Osteocyte (in vitro differentiated cells): ENCODE data around the gene NIPBL. TPM values are rescaled to one million over a fixed set of nuclear protein-coding genes. Genes with fewer than 3 reads are reported as not detected.

Experiments used
- DNase-seq: peaks from one replicate; pipeline ENCODE4 v3.0.0; 2021; ENCODE audit warnings: mixed read lengths; ENCODE audit not compliant: unreplicated experiment; ENCODE audit errors: extremely low spot score
- H3K27ac Mint-ChIP-seq: one replicate; pipeline ENCODE4 v1.8.0; 2021; ENCODE audit warnings: mild to moderate bottlenecking, mixed read lengths; ENCODE audit not compliant: unreplicated experiment
- H3K27me3 Mint-ChIP-seq: one replicate; pipeline ENCODE4 v1.8.0; 2021; ENCODE audit warnings: mixed read lengths; ENCODE audit not compliant: unreplicated experiment
- H3K36me3 Mint-ChIP-seq: one replicate; pipeline ENCODE4 v1.8.0; 2021; ENCODE audit warnings: mixed read lengths; ENCODE audit not compliant: unreplicated experiment
- H3K4me1 Mint-ChIP-seq: one replicate; pipeline ENCODE4 v1.8.0; 2021; ENCODE audit warnings: mixed read lengths; ENCODE audit not compliant: unreplicated experiment
- H3K4me3 Mint-ChIP-seq: one replicate; pipeline ENCODE4 v1.8.0; 2021; ENCODE audit warnings: mild to moderate bottlenecking, moderate library complexity, mixed read lengths; ENCODE audit not compliant: unreplicated experiment
- H3K9me3 Mint-ChIP-seq: one replicate; pipeline ENCODE4 v1.8.0; 2021; ENCODE audit warnings: mixed read lengths; ENCODE audit not compliant: unreplicated experiment
- CTCF ChIP-seq: fragments of 200-600 bp; sonication (generic); IDR thresholded peaks from 2 replicates; pipeline ENCODE4 v1.5.0; 2021; ENCODE audit warnings: antibody characterized with exemption, mild to moderate bottlenecking, moderate library complexity
- total RNA-seq: library from RNA; stranded (reverse); gene quantifications from 2 replicates; pipeline ENCODE4 v1.2.1, GENCODE V29; 2021

The NIPBL gene
- total RNA-seq, 1 donor from 2014 or later: 52.2 TPM

- no peak for DNase-seq
- Mint-ChIP-seq H3K27me3 (no peaks in the 10 kb centered on the region), H3K4me3 (no peak overlapping the region), H3K27ac (no peak overlapping the region), H3K36me3 (peaks cover 19% of the 10 kb centered on the region), H3K9me3 (no peaks in the 10 kb centered on the region), H3K4me1 (peaks cover 2% of the 10 kb centered on the region)
- TF ChIP-seq CTCF: no peak
Measured at GRCh38 chr5:36957953-36958537, 81.5 kb downstream of the NIPBL start.

- no peak for DNase-seq
- Mint-ChIP-seq H3K36me3 (peaks cover 19% of the 10 kb centered on the region), H3K4me1 (peaks cover 2% of the 10 kb centered on the region), H3K4me3 (no peak overlapping the region), H3K27me3 (no peaks in the 10 kb centered on the region), H3K9me3 (no peaks in the 10 kb centered on the region), H3K27ac (no peak overlapping the region)
- no peak for TF ChIP-seq CTCF
Measured at GRCh38 chr5:36958612-36959011, 82.0 kb downstream of the NIPBL start.

DNA sequence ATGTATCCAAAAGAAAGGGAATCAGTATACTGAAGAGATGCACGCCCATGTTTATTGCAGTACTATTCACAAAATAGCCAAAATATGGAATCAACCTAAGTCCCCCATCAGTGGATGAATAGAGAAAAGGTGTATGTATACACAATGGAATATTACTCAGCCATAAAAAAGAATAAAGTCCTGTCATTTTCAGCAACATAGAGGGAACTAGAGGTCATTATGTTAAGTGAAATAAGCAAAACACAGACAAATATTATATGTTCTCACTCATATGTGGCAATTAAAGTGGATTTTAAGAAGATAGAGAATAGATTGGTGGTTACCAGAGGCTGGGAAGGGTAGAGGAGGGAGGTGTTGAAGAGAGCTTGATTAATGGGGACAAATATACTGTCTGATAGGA lies 88.6 kb downstream of the NIPBL start:
- Mint-ChIP-seq H3K27ac (no peak overlapping the region), H3K4me1 (peaks cover 2% of the 10 kb centered on the region), H3K27me3 (no peaks in the 10 kb centered on the region), H3K36me3 (peaks cover 25% of the 10 kb centered on the region), H3K9me3 (no peaks in the 10 kb centered on the region), H3K4me3 (no peak overlapping the region)
- no peak for DNase-seq
- no peak for TF ChIP-seq CTCF

GRCh38 chr5:36969700-36970395 lies 93.3 kb downstream of the NIPBL start:
- no peak for DNase-seq
- Mint-ChIP-seq H3K4me3 (no peak overlapping the region), H3K9me3 (no peaks in the 10 kb centered on the region), H3K27ac (no peak overlapping the region), H3K36me3 (peaks cover 30% of the 10 kb centered on the region), H3K4me1 (peaks cover 2% of the 10 kb centered on the region), H3K27me3 (no peaks in the 10 kb centered on the region)
- TF ChIP-seq CTCF: no peak

DNA sequence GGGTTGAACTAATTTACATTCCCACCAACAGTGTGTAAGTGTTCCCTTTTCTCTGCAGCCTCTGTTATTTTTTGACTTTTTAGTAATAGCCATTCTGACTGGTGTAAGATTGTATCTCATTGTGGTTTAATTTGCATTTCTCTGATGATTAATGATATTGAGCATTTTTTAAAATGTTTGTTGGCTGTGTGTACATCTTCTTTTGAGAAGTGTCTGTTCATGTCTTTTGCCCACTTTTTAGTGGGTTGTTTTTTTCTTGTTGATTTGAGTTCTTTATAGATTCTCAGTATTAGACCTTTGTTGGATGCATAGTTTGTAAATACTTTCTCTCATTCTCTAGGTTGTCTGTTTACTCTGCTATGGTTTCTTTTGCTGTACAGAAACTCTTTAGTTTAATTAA lies 101.6 kb downstream of the NIPBL start:
- DNase-seq: no peak
- Mint-ChIP-seq H3K36me3 (peaks cover 38% of the 10 kb centered on the region), H3K9me3 (peaks cover 18% of the 10 kb centered on the region), H3K4me3 (no peak overlapping the region), H3K27ac (no peak overlapping the region), H3K27me3 (no peaks in the 10 kb centered on the region), H3K4me1 (peaks cover 3% of the 10 kb centered on the region)
- no peak for TF ChIP-seq CTCF
